OCI-LY7 (cell line): ENCODE results near the gene GNG7. TPM values are rescaled to one million over a fixed set of nuclear protein-coding genes. Genes with fewer than 3 reads are reported as not detected.

Experiments used
- BruUV-seq: library from RNA; stranded (reverse); fragments of 400-500 nt; replicated peaks from 2 replicates; lab custom pipeline; 2021; lab: Mats Ljungman, UMichigan
- CTCF ChIA-PET: fragments of 300-600 bp; sonication (Branson Sonifier 250); formaldehyde crosslinking; loops from one replicate; lab custom pipeline; 2022; ENCODE audit warnings: antibody characterized with exemption; ENCODE audit not compliant: unreplicated experiment; lab: Charles Lee
- POLR2A ChIA-PET: fragments of 300-600 bp; sonication (Branson Sonifier 250); formaldehyde crosslinking; loops from one replicate; lab custom pipeline; 2022; ENCODE audit warnings: antibody characterized with exemption; lab: Charles Lee
- DNase-seq: peaks from one replicate; pipeline ENCODE4 v3.0.0-alpha.2; 2015; ENCODE audit warnings: low spot score
- H2AFZ ChIP-seq: fragments of 200-600 bp; sonication (generic), shearing (Covaris generic); 2 replicates; pipeline ENCODE4 v1.6.1; 2014; ENCODE audit warnings: mild to moderate bottlenecking, antibody characterized with exemption, low read length, moderate library complexity
- H3K27ac ChIP-seq: fragments of 200-600 bp; sonication (generic); 2 replicates; pipeline ENCODE4 v1.5.1; 2014; ENCODE audit warnings: mixed run types, low read depth, mild to moderate bottlenecking, moderate library complexity, low read length, inconsistent platforms; ENCODE audit not compliant: poor library complexity, severe bottlenecking
- H3K36me3 ChIP-seq: fragments of 200-600 bp; sonication (generic); 2 replicates; pipeline ENCODE4 v1.6.1; 2014; ENCODE audit warnings: mild to moderate bottlenecking, antibody characterized with exemption, low read length, moderate library complexity, mixed read lengths; ENCODE audit not compliant: insufficient read depth
- H3K4me1 ChIP-seq: fragments of 200-600 bp; sonication (generic); 2 replicates; pipeline ENCODE4 v1.5.1; 2014; ENCODE audit warnings: mild to moderate bottlenecking, low read length; ENCODE audit not compliant: insufficient read depth, poor library complexity, severe bottlenecking
- H3K4me2 ChIP-seq: fragments of 200-600 bp; sonication (generic); 2 replicates; pipeline ENCODE4 v1.6.1; 2014; ENCODE audit warnings: mild to moderate bottlenecking, low read length
- H3K4me3 ChIP-seq: fragments of 200-600 bp; sonication (generic); 2 replicates; pipeline ENCODE4 v1.5.1; 2014; ENCODE audit warnings: mild to moderate bottlenecking, low read depth, low read length; ENCODE audit not compliant: poor library complexity, severe bottlenecking
- H3K79me2 ChIP-seq: fragments of 200-600 bp; sonication (generic); 2 replicates; pipeline ENCODE4 v1.6.1; 2016; ENCODE audit warnings: low read depth, mild to moderate bottlenecking, low read length, moderate library complexity, mixed read lengths; ENCODE audit not compliant: insufficient read depth
- H3K9me2 ChIP-seq: fragments of 200-600 bp; sonication (generic); 2 replicates; pipeline ENCODE4 v1.6.1; 2016; ENCODE audit warnings: mild to moderate bottlenecking, low read length, mixed read lengths; ENCODE audit not compliant: insufficient read depth
- H3K9me3 ChIP-seq: fragments of 200-600 bp; sonication (generic); 2 replicates; pipeline ENCODE4 v1.6.1; 2014; ENCODE audit warnings: mild to moderate bottlenecking, mixed run types, low read length, mixed read lengths
- H4K20me1 ChIP-seq: fragments of 200-600 bp; sonication (generic); 2 replicates; pipeline ENCODE4 v1.6.1; 2014; ENCODE audit warnings: mild to moderate bottlenecking, antibody characterized with exemption, low read length, moderate library complexity, mixed read lengths; ENCODE audit not compliant: insufficient read depth
- CTCF ChIP-seq: fragments of 200-600 bp; sonication (generic); conservative IDR thresholded peaks from 2 replicates; pipeline ENCODE4 v1.5.1; 2014; ENCODE audit warnings: mild to moderate bottlenecking, antibody characterized with exemption, low read length, moderate library complexity, mixed read lengths
- EZH2phosphoT487 ChIP-seq: fragments of 200-600 bp; sonication (generic); IDR thresholded peaks from 2 replicates; pipeline ENCODE4 v1.6.1; 2018; ENCODE audit warnings: low read depth, borderline replicate concordance, mild to moderate bottlenecking, mixed run types, antibody characterized with exemption, low read length, moderate library complexity, mixed read lengths
- intact Hi-C: fragments of 100-400 bp; cut with micrococcal nuclease; formaldehyde crosslinking; loops from one replicate; pipeline ENCODE4 v1.10.0; 2022; ENCODE audit not compliant: unreplicated experiment
- total RNA-seq, 2 experiments: library from RNA; depleted of rRNA in 1 of 2; stranded (reverse); fragments of >200 nt in 1 of 2; shearing (Covaris generic) in 1 of 2; gene quantifications; 2 replicates each; pipeline ENCODE4 v1.2.3, GENCODE V29; 2014 to 2022

GNG7 gene
- total RNA-seq, 2 experiments from 2014 or later, result 13.9 to 15.3 TPM

GRCh38 chr19:2716275-2716650, 13.8 kb upstream of the GNG7 start:
- Histone ChIP-seq H3K36me3 (no peaks in the 10 kb centered on the region), H3K4me2 (no peak overlapping the region), H3K27ac (no peak overlapping the region), H3K9me3 (0 out of 2 replicates have a peak, but pooled peaks cover 7% of the 10 kb centered on the region), H2AFZ (no peak overlapping the region), H3K79me2 (no peaks in the 10 kb centered on the region), H3K4me3 (no peak overlapping the region), H4K20me1 (no peaks in the 10 kb centered on the region), H3K4me1 (peaks cover 24% of the 10 kb centered on the region), H3K9me2 (no peaks in the 10 kb centered on the region)
- ChIA-PET POLR2A (no interaction called here), CTCF (no interaction called here)
- intact Hi-C loops, result no loop called here
- TF ChIP-seq CTCF (no peak), EZH2phosphoT487 (no peak)
- DNase-seq, result no peak
- no TSS peak for BruUV-seq

GRCh38 chr19:2715470-2716274, 13.2 kb upstream of the GNG7 start:
- TF ChIP-seq CTCF (no peak), EZH2phosphoT487 (no peak)
- BruUV-seq, result no TSS peak

More at GRCh38 chr19:2715470-2716274, 13.2 kb upstream of the GNG7 start:
- H3K4me1 ChIP-seq, result peaks cover 28% of the 10 kb centered on the region
- H3K9me3 ChIP-seq, result 0 out of 2 replicates have a peak, but pooled peaks cover 7% of the 10 kb centered on the region
- intact Hi-C loops, result no loop called here
- H3K9me2 ChIP-seq, result no peaks in the 10 kb centered on the region
- H3K4me3 ChIP-seq, result no peak overlapping the region
- ChIA-PET POLR2A (no interaction called here), CTCF (no interaction called here)
- no peaks in the 10 kb centered on the region for H3K79me2 ChIP-seq
- DNase-seq, result no peak
- no peaks in the 10 kb centered on the region for H4K20me1 ChIP-seq
- no peaks in the 10 kb centered on the region for H3K36me3 ChIP-seq
- no peak overlapping the region for H3K4me2 ChIP-seq
- H2AFZ ChIP-seq, result no peak overlapping the region
- no peak overlapping the region for H3K27ac ChIP-seq
